NCI-H460 (cell line): ENCODE data around the gene TAF8. TPM values are rescaled to one million over a fixed set of nuclear protein-coding genes. Genes with fewer than 3 reads are reported as not detected.

Experiments
- DNase-seq: peaks from one replicate; pipeline ENCODE4 v3.0.0-alpha.2; 2016; ENCODE audit warnings: low read depth; ENCODE audit errors: extremely low read depth
- small RNA-seq, 2 experiments: library from RNA; depleted of rRNA; stranded (forward); fragments of <200 nt; gene quantifications; one replicate each; pipeline ENCODE3, GENCODE V24; 2014
- total RNA-seq: library from RNA; depleted of rRNA; stranded (reverse); fragments of >200 nt; shearing (Covaris generic); gene quantifications from 2 replicates; pipeline ENCODE4 v1.2.3, GENCODE V29; 2014; rRNA removed

Gene TAF8
- total RNA-seq, 1 experiment from 2014 or later: 15.6 TPM

- DNase-seq: peak; percentile 8
These were observed 68.1 kb downstream of the TAF8 start for GRCh38 chr6:42118162-42119001.

GRCh38 chr6:42120895-42121865 is 70.9 kb downstream of the TAF8 start:
- no peak for DNase-seq

- no peak for DNase-seq
These were observed 73.2 kb downstream of the TAF8 start for GRCh38 chr6:42123379-42124103.

- no peak for DNase-seq
These were observed 74.0 kb downstream of the TAF8 start for GRCh38 chr6:42124223-42124836.

- DNase-seq: no peak
These were observed 74.9 kb downstream of the TAF8 start for GRCh38 chr6:42125231-42125630.

- no peak for DNase-seq
These were observed 75.3 kb downstream of the TAF8 start for GRCh38 chr6:42125663-42126062.

GRCh38 chr6:42128460-42129359 is 78.4 kb downstream of the TAF8 start:
- DNase-seq: no peak

- no peak for DNase-seq
These were observed 79.0 kb downstream of the TAF8 start for GRCh38 chr6:42129360-42129676.

- no peak for DNase-seq
These were observed 81.2 kb downstream of the TAF8 start for GRCh38 chr6:42131531-42131930.

GRCh38 chr6:42133926-42134325 is 83.6 kb downstream of the TAF8 start:
- no peak for DNase-seq

GRCh38 chr6:42135161-42135560 is 84.8 kb downstream of the TAF8 start:
- DNase-seq: no peak

- no peak for DNase-seq
These were observed 85.4 kb downstream of the TAF8 start for GRCh38 chr6:42135722-42136121.

- no peak for DNase-seq
These were observed 86.3 kb downstream of the TAF8 start for GRCh38 chr6:42136508-42137193.

Small RNA genes lying within 50 kb of the gene (small RNA-seq; reads per million reads assigned to genes)
- 0 to 0.06 reads per million in 2 experiments for gene RNU6-761P

Other genes with a start within 250 kb of the TAF8 start
- gene USP49, start 155.1 kb upstream of the TAF8 start, total RNA-seq: 3.1 and 3.6 TPM in 2 replicates
- gene MED20, start 129.4 kb upstream of the TAF8 start, total RNA-seq: 19.8 and 21.2 TPM in 2 replicates
- 21.4 and 25.1 TPM in 2 replicates for gene BYSL, start 129.0 kb upstream of the TAF8 start, total RNA-seq
- 18.9 and 19.8 TPM in 2 replicates for gene CCND3, start 108.7 kb upstream of the TAF8 start, total RNA-seq
- gene C6orf132, start 92.1 kb downstream of the TAF8 start, total RNA-seq: not detected in 2 replicates
- not detected in 2 replicates for gene GUCA1A, start 122.8 kb downstream of the TAF8 start, total RNA-seq
- 0.32 TPM in 1 of 2 replicates, not detected in the other for gene GUCA1B, start 144.4 kb downstream of the TAF8 start, total RNA-seq
- gene MRPS10, start 167.3 kb downstream of the TAF8 start, total RNA-seq: 82.5 and 84.4 TPM in 2 replicates